ENCODE measurements around the gene UBE2O. TPM values are rescaled to one million over a fixed set of nuclear protein-coding genes. Genes with fewer than 3 reads are reported as not detected.

The UBE2O gene
- total RNA-seq, 2 experiments from 2014 or later, result 43.4 to 79.6 TPM

GRCh38 chr17:76353599-76354316 is 99.2 kb downstream of the UBE2O start, which contains the start of gene PRPSAP1:
PRPSAP1 (minus strand) TSS chr17:76353916; CDS start chr17:76353703, 213 bp downstream.
- BruUV-seq (replicated peaks), result no TSS peak
- no peaks in the 10 kb centered on the region for H3K9me2 ChIP-seq (ENCODE audit: insufficient read depth, low read length)

GRCh38 chr17:76353004-76353598 is 99.9 kb downstream of the UBE2O start:
- Histone ChIP-seq H3K4me1 (ENCODE audit: insufficient read depth, low read length, poor library complexity, severe bottlenecking) (peaks cover 42% of the 10 kb centered on the region), H4K20me1 (ENCODE audit: insufficient read depth, low read length) (no peaks in the 10 kb centered on the region), H3K9me3 (ENCODE audit: low read length) (no peaks in the 10 kb centered on the region), H3K27ac (ENCODE audit: low read depth, low read length, poor library complexity, severe bottlenecking) (peak overlapping the region; percentile 78), H3K79me2 (ENCODE audit: insufficient read depth, low read depth, low read length) (peaks cover 27% of the 10 kb centered on the region), H3K36me3 (ENCODE audit: insufficient read depth, low read length) (peaks cover 13% of the 10 kb centered on the region; the same call in 1 of the 2 replicates), H2AFZ (ENCODE audit: low read length) (peak overlapping the region; percentile 96), H3K4me2 (ENCODE audit: low read length) (peak overlapping the region; percentile 99), H3K9me2 (ENCODE audit: insufficient read depth, low read length) (no peaks in the 10 kb centered on the region), H3K4me3 (ENCODE audit: low read depth, low read length, poor library complexity, severe bottlenecking) (peak overlapping the region; percentile 91)
- peak; percentile 34 for DNase-seq (ENCODE audit: low spot score)
- ChIA-PET POLR2A (interaction anchor here (0.5 to 2.7 kb wide), 18 partner anchors 8 to 1113 kb away, joined by 3 to 9 read pairs (median 4); no protein-coding TSS in a partner anchor), CTCF (ENCODE audit: unreplicated experiment) (interaction anchor here (0.7 to 1.5 kb wide), 4 partner anchors 45 to 306 kb away, joined by 3 to 5 read pairs (median 4); no protein-coding TSS in a partner anchor)
- BruUV-seq (replicated peaks), result no TSS peak
- TF ChIP-seq EZH2phosphoT487 (IDR thresholded peaks at IDR 0.05; ENCODE audit: borderline replicate concordance, low read depth, low read length) (no peak), CTCF (conservative IDR thresholded peaks at IDR 0.05; ENCODE audit: low read length) (no peak)
- intact Hi-C loops (cut with micrococcal nuclease; ENCODE audit: unreplicated experiment), result no loop called here

More at GRCh38 chr17:76353599-76354316, 99.2 kb downstream of the UBE2O start, which contains the start of gene PRPSAP1:
- intact Hi-C loops (cut with micrococcal nuclease; ENCODE audit: unreplicated experiment), result loop anchor here (1.0 kb wide), 1 partner anchor 281 kb away; the partner anchor contains the start of gene SRP68
- Histone ChIP-seq H4K20me1 (ENCODE audit: insufficient read depth, low read length) (no peaks in the 10 kb centered on the region), H3K36me3 (ENCODE audit: insufficient read depth, low read length) (peaks cover 10% of the 10 kb centered on the region; the same call in 1 of the 2 replicates), H3K4me1 (ENCODE audit: insufficient read depth, low read length, poor library complexity, severe bottlenecking) (peaks cover 43% of the 10 kb centered on the region), H3K9me3 (ENCODE audit: low read length) (no peaks in the 10 kb centered on the region), H3K27ac (ENCODE audit: low read depth, low read length, poor library complexity, severe bottlenecking) (peak within 1 kb of the TSS; percentile 78), H2AFZ (ENCODE audit: low read length) (peak within 1 kb of the TSS; percentile 96), H3K4me3 (ENCODE audit: low read depth, low read length, poor library complexity, severe bottlenecking) (peak within 1 kb of the TSS; percentile 91), H3K79me2 (ENCODE audit: insufficient read depth, low read depth, low read length) (peaks cover 27% of the 10 kb centered on the region), H3K4me2 (ENCODE audit: low read length) (peak within 1 kb of the TSS; percentile 99)
- TF ChIP-seq CTCF (conservative IDR thresholded peaks at IDR 0.05; ENCODE audit: low read length), result no peak
- no peak for TF ChIP-seq EZH2phosphoT487 (IDR thresholded peaks at IDR 0.05; ENCODE audit: borderline replicate concordance, low read depth, low read length)
- ChIA-PET CTCF (ENCODE audit: unreplicated experiment) (interaction anchor here (0.6 to 1.5 kb wide), 5 partner anchors 13 to 307 kb away, joined by 3 to 5 read pairs (median 3); no protein-coding TSS in a partner anchor), POLR2A (interaction anchor here (0.6 to 2.7 kb wide), 15 partner anchors 9 to 249 kb away, joined by 3 to 9 read pairs (median 3); no protein-coding TSS in a partner anchor)
- DNase-seq (ENCODE audit: low spot score), result peak; percentile 97
